OCI-LY3 (cell line): ENCODE data around the gene C19orf25.

Source experiments
- H2AFZ ChIP-seq: fragments of 200-600, 300-600 bp; shearing (Covaris generic); 2 replicates; pipeline ENCODE4 v1.6.0; 2014; ENCODE audit warnings: antibody characterized with exemption, low read depth, low read length
- H3K27ac ChIP-seq: fragments of 200-600, 300-600 bp; sonication (generic); 2 replicates; pipeline ENCODE4 v1.5.1; 2014; ENCODE audit warnings: mild to moderate bottlenecking, low read length, moderate library complexity, mixed read lengths
- H3K27me3 ChIP-seq: fragments of 200-600, 300-600 bp; sonication (generic); 2 replicates; pipeline ENCODE4 v1.6.1; 2014; ENCODE audit warnings: low read depth, low read length, mixed read lengths
- H3K36me3 ChIP-seq: fragments of 200-600, 300-600 bp; sonication (generic); replicated peaks from 2 replicates; pipeline ENCODE3; 2014; ENCODE audit warnings: low read depth, low read length, mixed read lengths
- H3K4me1 ChIP-seq: fragments of 300-600, 200-600 bp; sonication (generic); 2 replicates; pipeline ENCODE4 v1.6.1; 2014; ENCODE audit warnings: low read length, mixed read lengths
- H3K4me2 ChIP-seq: fragments of 200-600, 300-600 bp; sonication (generic); 2 replicates; pipeline ENCODE4 v1.6.1; 2014; ENCODE audit warnings: low read length, mixed read lengths
- H3K4me3 ChIP-seq: fragments of 300-600, 200-600 bp; sonication (generic); 2 replicates; pipeline ENCODE4 v1.5.1; 2014; ENCODE audit warnings: antibody characterized with exemption, mild to moderate bottlenecking, low read length, moderate library complexity
- H3K79me2 ChIP-seq: fragments of 300-600, 200-600 bp; shearing (Covaris generic); 2 replicates; pipeline ENCODE4 v1.6.1; 2014; ENCODE audit warnings: mild to moderate bottlenecking, low read length, mixed read lengths
- H3K9ac ChIP-seq: fragments of 300-600, 200-600 bp; shearing (Covaris generic); 2 replicates; pipeline ENCODE4 v1.6.0; 2014; ENCODE audit warnings: mild to moderate bottlenecking, low read length, moderate library complexity
- H3K9me3 ChIP-seq: fragments of 200-600, 300-600 bp; shearing (Covaris generic); 2 replicates; pipeline ENCODE4 v1.6.1; 2014; ENCODE audit warnings: low read length, mixed read lengths; ENCODE audit not compliant: insufficient read depth
- H4K20me1 ChIP-seq: fragments of 200-600, 300-600 bp; sonication (generic); 2 replicates; pipeline ENCODE4 v1.6.1; 2016; ENCODE audit warnings: low read length, mixed read lengths; ENCODE audit not compliant: insufficient read depth
- CTCF ChIP-seq: fragments of 200-600, 300-600 bp; sonication (generic); IDR thresholded peaks from 2 replicates; pipeline ENCODE4 v1.5.1; 2014; ENCODE audit warnings: antibody characterized with exemption, low read length, low read depth
- EZH2phosphoT487 ChIP-seq: fragments of 200-600 bp; shearing (Covaris generic); IDR thresholded peaks from 2 replicates; pipeline ENCODE4 v1.6.1; 2018; ENCODE audit warnings: antibody characterized with exemption, mixed run types, low read depth

C19orf25 gene

GRCh38 chr19:1460033-1460995 lies 18.7 kb downstream of the C19orf25 start:
- Histone ChIP-seq H3K27me3 (no peaks in the 10 kb centered on the region), H3K27ac (no peak overlapping the region), H2AFZ (no peak overlapping the region), H4K20me1 (peaks cover 3% of the 10 kb centered on the region; the same call in 1 of the 2 replicates), H3K4me3 (no peak overlapping the region), H3K9me3 (no peaks in the 10 kb centered on the region), H3K4me1 (peaks cover 7% of the 10 kb centered on the region), H3K4me2 (no peak overlapping the region), H3K36me3 (no peaks in the 10 kb centered on the region), H3K9ac (no peak overlapping the region), H3K79me2 (no peaks in the 10 kb centered on the region)
- no peak for TF ChIP-seq CTCF
- no peak for TF ChIP-seq EZH2phosphoT487

- TF ChIP-seq CTCF (no peak), EZH2phosphoT487 (no peak)
These were observed 19.5 kb downstream of the C19orf25 start for GRCh38 chr19:1459479-1459878.

GRCh38 chr19:1457892-1458291 lies 21.1 kb downstream of the C19orf25 start:
- no peak overlapping the region for H3K4me3 ChIP-seq
- no peaks in the 10 kb centered on the region for H3K79me2 ChIP-seq
- H3K27ac ChIP-seq = no peak overlapping the region
- H3K36me3 ChIP-seq = no peaks in the 10 kb centered on the region
- peaks cover 3% of the 10 kb centered on the region; the same call in 1 of the 2 replicates for H4K20me1 ChIP-seq
- TF ChIP-seq EZH2phosphoT487 (no peak), CTCF (no peak)
- no peak overlapping the region for H3K9ac ChIP-seq
- no peak overlapping the region for H2AFZ ChIP-seq
- no peak overlapping the region for H3K4me2 ChIP-seq
- no peaks in the 10 kb centered on the region for H3K9me3 ChIP-seq
- H3K4me1 ChIP-seq = peaks cover 7% of the 10 kb centered on the region
- H3K27me3 ChIP-seq = no peaks in the 10 kb centered on the region

More at GRCh38 chr19:1459479-1459878, 19.5 kb downstream of the C19orf25 start:
- no peaks in the 10 kb centered on the region for H3K9me3 ChIP-seq
- H3K9ac ChIP-seq = no peak overlapping the region
- no peaks in the 10 kb centered on the region for H3K27me3 ChIP-seq
- peaks cover 3% of the 10 kb centered on the region; the same call in 1 of the 2 replicates for H4K20me1 ChIP-seq
- H3K36me3 ChIP-seq = no peaks in the 10 kb centered on the region
- no peak overlapping the region for H3K27ac ChIP-seq
- H3K4me3 ChIP-seq = no peak overlapping the region
- no peaks in the 10 kb centered on the region for H3K79me2 ChIP-seq
- no peak overlapping the region for H2AFZ ChIP-seq
- peaks cover 7% of the 10 kb centered on the region for H3K4me1 ChIP-seq
- H3K4me2 ChIP-seq = no peak overlapping the region

- no peak overlapping the region for H3K4me3 ChIP-seq
- H3K27ac ChIP-seq = no peak overlapping the region
- no peak overlapping the region for H3K9ac ChIP-seq
- H3K4me1 ChIP-seq = peaks cover 7% of the 10 kb centered on the region
- H3K4me2 ChIP-seq = no peak overlapping the region
- TF ChIP-seq CTCF (no peak), EZH2phosphoT487 (no peak)
- no peaks in the 10 kb centered on the region for H3K79me2 ChIP-seq
- H3K9me3 ChIP-seq = no peaks in the 10 kb centered on the region
- no peaks in the 10 kb centered on the region for H3K27me3 ChIP-seq
- H4K20me1 ChIP-seq = peaks cover 3% of the 10 kb centered on the region; the same call in 1 of the 2 replicates
- no peak overlapping the region for H2AFZ ChIP-seq
- no peaks in the 10 kb centered on the region for H3K36me3 ChIP-seq
These were observed 21.8 kb downstream of the C19orf25 start for GRCh38 chr19:1457031-1457739.
